Sigmoid colon (tissue), 7 donors: ENCODE data around the gene OR6N1. TPM values are rescaled to one million over a fixed set of nuclear protein-coding genes. Genes with fewer than 3 reads are reported as not detected.

Experiments
- DNase-seq: peaks from one replicate; pipeline ENCODE4 v3.0.0-alpha.2; 2019
- H3K27ac ChIP-seq, 4 donors: fragments of 200-600 bp; sonication (generic); one replicate each; pipeline ENCODE4 v1.5.1; 2016 to 2019; ENCODE audit warnings: mild to moderate bottlenecking in 1 of 4
- H3K27me3 ChIP-seq, 3 donors: fragments of 200-600 bp; sonication (generic); one replicate each; pipeline ENCODE4 v1.5.1; 2019; ENCODE audit warnings: mild to moderate bottlenecking in 1 of 3
- H3K36me3 ChIP-seq, 4 donors: fragments of 200-600 bp; sonication (generic); one replicate each; pipeline ENCODE4 v1.5.1; 2016 to 2019
- H3K4me1 ChIP-seq, 4 donors: fragments of 200-600 bp; sonication (generic); one replicate each; pipeline ENCODE4 v1.5.1; 2017 to 2019
- H3K4me3 ChIP-seq, 4 donors: fragments of 200-600 bp; sonication (generic); one replicate each; pipeline ENCODE4 v1.5.1; 2017 to 2019; ENCODE audit warnings: mild to moderate bottlenecking in 2 of 4, moderate library complexity in 1 of 4
- H3K9me3 ChIP-seq, 4 donors: fragments of 200-600 bp in 3 of 4; sonication (generic) in 3 of 4; one replicate each; pipeline versions ENCODE4 v1.5.1 to v1.6.1; 2013 to 2019
- CTCF ChIP-seq, 4 experiments: fragments of 450-650 bp in 3 of 4; fragments of 200-600 bp in 1 of 4; IDR thresholded peaks; one replicate each; pipeline ENCODE4 v1.5.1; 2016 to 2019; ENCODE audit warnings: antibody characterized with exemption in 4 of 4, mild to moderate bottlenecking in 3 of 4, moderate library complexity in 2 of 4
- EP300 ChIP-seq, 4 donors: sonication (generic); formaldehyde crosslinking; IDR thresholded peaks; one replicate each; pipeline ENCODE4 v1.6.1; 2017; ENCODE audit warnings: antibody characterized with exemption in 4 of 4
- POLR2A ChIP-seq, 2 donors: fragments of 450-650 bp; IDR thresholded peaks; one replicate each; pipeline ENCODE4 v1.6.1; 2016; ENCODE audit warnings: antibody characterized with exemption in 2 of 2, mild to moderate bottlenecking in 2 of 2, moderate library complexity in 2 of 2
- POLR2AphosphoS5 ChIP-seq, 4 donors: sonication (generic); formaldehyde crosslinking; IDR thresholded peaks; one replicate each; pipeline ENCODE4 v1.6.1; 2017; ENCODE audit warnings: antibody characterized with exemption in 4 of 4
- WGBS, 2 donors: extraction: QIAGEN DNeasy Blood & Tissue Kit; methylation state at CpG; one replicate each; pipeline ENCODE4 v1.1.7; 2013; 5-methylcytosine and 5-hydroxymethylcytosine counted together
- intact Hi-C: fragments of 100-400 bp; cut with DNase I; formaldehyde crosslinking; loops from one replicate; pipeline ENCODE4 v1.15.1; 2023
- polyA plus RNA-seq, 3 donors: library from polyadenylated mRNA; stranded (reverse); fragments of 200-250 nt; gene quantifications; one replicate each; pipeline ENCODE4 v1.2.3, GENCODE V29; 2013
- total RNA-seq, 4 donors: library from RNA; depleted of rRNA; stranded (reverse); fragments of >200 nt; gene quantifications; one replicate each; pipeline ENCODE4 v1.1.0, GENCODE V29; 2016
- donor health status: healthy with polysubstance abuse.
- donor health status: Bipolar disorder and iron deficiency.
- donor health status: healthy.

The OR6N1 gene
- total and polyA plus RNA-seq, 7 donors, result not detected

DNA sequence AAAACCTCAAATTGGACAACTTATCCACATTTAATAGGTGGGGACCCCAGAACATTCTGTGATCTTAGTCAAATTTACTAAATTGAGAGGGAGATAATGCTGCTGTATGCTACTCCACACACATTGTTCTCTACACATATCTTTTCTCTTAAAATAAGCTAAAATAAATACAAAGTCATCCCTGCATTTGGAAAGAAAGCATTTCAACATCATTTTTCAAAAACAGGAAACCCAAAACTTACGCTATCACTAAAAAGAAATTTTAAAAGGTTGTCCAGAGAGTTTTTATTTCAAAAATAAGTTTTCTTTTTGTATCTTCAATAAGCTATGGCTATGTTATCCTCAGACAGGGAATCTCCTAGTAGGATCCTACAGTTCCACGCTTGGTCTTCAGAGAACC, 28.5 kb upstream of the OR6N1 start:
- H3K27ac ChIP-seq, result no peak overlapping the region
- H3K36me3 ChIP-seq, result no peaks in the 10 kb centered on the region
- TF ChIP-seq EP300 (IDR thresholded peaks at IDR 0.05) (no peak), POLR2A (IDR thresholded peaks at IDR 0.05) (no peak), POLR2AphosphoS5 (IDR thresholded peaks at IDR 0.05) (no peak), CTCF (IDR thresholded peaks at IDR 0.05) (no peak)
- H3K4me1 ChIP-seq, result no peaks in the 10 kb centered on the region
- no peak for DNase-seq
- intact Hi-C loops, result no loop called here
- WGBS, 2 donors, result 85 to 86% methylated on average over 2 of the region's 2 CpGs
- H3K27me3 ChIP-seq, result no peaks in the 10 kb centered on the region
- H3K9me3 ChIP-seq, result no peaks in the 10 kb centered on the region
- no peak overlapping the region for H3K4me3 ChIP-seq

GRCh38 chr1:158799689-158800088, 27.7 kb upstream of the OR6N1 start:
- no peak for DNase-seq
- Histone ChIP-seq H3K4me1 (no peaks in the 10 kb centered on the region), H3K27ac (no peak overlapping the region), H3K9me3 (no peaks in the 10 kb centered on the region), H3K4me3 (no peak overlapping the region), H3K36me3 (no peaks in the 10 kb centered on the region), H3K27me3 (no peaks in the 10 kb centered on the region)
- WGBS, 2 donors, result 85 to 90% methylated on average over 4 of the region's 4 CpGs
- intact Hi-C loops, result no loop called here
- TF ChIP-seq CTCF (IDR thresholded peaks at IDR 0.05) (no peak), EP300 (IDR thresholded peaks at IDR 0.05) (no peak), POLR2A (IDR thresholded peaks at IDR 0.05) (no peak), POLR2AphosphoS5 (IDR thresholded peaks at IDR 0.05) (no peak)

- 63 to 85% methylated on average over 3 of the region's 3 CpGs for WGBS, 2 donors
- intact Hi-C loops, result no loop called here
- Histone ChIP-seq H3K36me3 (no peaks in the 10 kb centered on the region), H3K27me3 (no peaks in the 10 kb centered on the region), H3K4me1 (no peaks in the 10 kb centered on the region), H3K9me3 (no peaks in the 10 kb centered on the region), H3K4me3 (no peak overlapping the region), H3K27ac (no peak overlapping the region)
- TF ChIP-seq POLR2A (IDR thresholded peaks at IDR 0.05), result no peak
- no peak for TF ChIP-seq CTCF (IDR thresholded peaks at IDR 0.05)
- no peak for TF ChIP-seq EP300 (IDR thresholded peaks at IDR 0.05)
- TF ChIP-seq POLR2AphosphoS5 (IDR thresholded peaks at IDR 0.05), result no peak
- no peak for DNase-seq
Observed at GRCh38 chr1:158798531-158798930, 26.5 kb upstream of the OR6N1 start.

- 79% methylated on average over 6 of the region's 6 CpGs for WGBS, 2 donors
Observed at GRCh38 chr1:158794247-158794646, 22.3 kb upstream of the OR6N1 start.

More at GRCh38 chr1:158794247-158794646, 22.3 kb upstream of the OR6N1 start:
- intact Hi-C loops, result no loop called here
- Histone ChIP-seq H3K27me3 (no peaks in the 10 kb centered on the region), H3K27ac (no peak overlapping the region), H3K36me3 (no peaks in the 10 kb centered on the region), H3K4me3 (no peak overlapping the region), H3K4me1 (no peaks in the 10 kb centered on the region), H3K9me3 (no peaks in the 10 kb centered on the region)
- TF ChIP-seq EP300 (IDR thresholded peaks at IDR 0.05) (no peak), POLR2A (IDR thresholded peaks at IDR 0.05) (no peak), POLR2AphosphoS5 (IDR thresholded peaks at IDR 0.05) (no peak), CTCF (IDR thresholded peaks at IDR 0.05) (no peak)
- no peak for DNase-seq
